Nephron progenitor cell (in vitro differentiated cells): ENCODE data around the gene SNAP29.
"Not testable (repeated sequence)": the region's sequence is repeated elsewhere in the genome, so short reads cannot be mapped to it uniquely, and the experiment has no call there.

ENCODE experiments used
- DNase-seq: peaks from one replicate; pipeline ENCODE4 v3.0.0; 2021
- H3K27ac Mint-ChIP-seq: 2 replicates; pipeline ENCODE4 v1.8.0; 2021; ENCODE audit warnings: mild to moderate bottlenecking, moderate library complexity, mixed read lengths
- H3K27me3 Mint-ChIP-seq: 2 replicates; pipeline ENCODE4 v1.8.0; 2021; ENCODE audit warnings: mild to moderate bottlenecking, low read depth, mixed read lengths; ENCODE audit not compliant: poor library complexity
- H3K36me3 Mint-ChIP-seq: 2 replicates; pipeline ENCODE4 v1.8.0; 2021; ENCODE audit warnings: low read depth, mixed read lengths
- H3K4me1 Mint-ChIP-seq: 2 replicates; pipeline ENCODE4 v1.8.0; 2021; ENCODE audit warnings: mixed read lengths
- H3K4me3 Mint-ChIP-seq: 2 replicates; pipeline ENCODE4 v1.8.0; 2021; ENCODE audit warnings: mild to moderate bottlenecking, moderate library complexity, mixed read lengths
- H3K9me3 Mint-ChIP-seq: 2 replicates; pipeline ENCODE4 v1.8.0; 2021; ENCODE audit warnings: mild to moderate bottlenecking, moderate library complexity, mixed read lengths
- CTCF ChIP-seq: fragments of 200-600 bp; sonication (generic); IDR thresholded peaks from 2 replicates; pipeline ENCODE4 v1.5.0; 2021; ENCODE audit warnings: antibody characterized with exemption

SNAP29 gene

DNA sequence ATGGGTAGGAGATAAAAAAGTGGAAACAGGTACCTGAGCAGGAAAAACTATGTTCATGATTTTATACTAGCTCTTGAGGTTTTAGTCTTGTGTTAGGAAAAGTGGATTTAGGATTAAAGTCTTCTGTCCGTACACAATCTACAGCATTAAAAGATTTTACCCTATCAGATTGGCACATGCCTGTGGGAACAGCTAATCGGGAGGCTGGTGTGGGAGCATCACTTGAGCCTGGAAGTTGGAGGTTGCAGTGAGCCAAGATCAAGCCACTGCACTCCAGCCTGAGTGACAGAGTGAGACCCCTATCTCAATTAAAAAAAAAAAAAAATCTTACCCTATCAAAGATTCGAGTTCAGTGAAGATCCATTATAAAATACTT, 46.2 kb downstream of the SNAP29 start:
- no peaks in the 10 kb centered on the region for H3K36me3 Mint-ChIP-seq
- peaks cover 21% of the 10 kb centered on the region for H3K27me3 Mint-ChIP-seq
- H3K4me1 Mint-ChIP-seq, result peaks cover 10% of the 10 kb centered on the region
- H3K9me3 Mint-ChIP-seq, result peaks cover 4% of the 10 kb centered on the region
- no peak overlapping the region for H3K27ac Mint-ChIP-seq
- no peak for TF ChIP-seq CTCF
- no peak overlapping the region for H3K4me3 Mint-ChIP-seq
- no peak for DNase-seq

GRCh38 chr22:20905415-20906386, 46.9 kb downstream of the SNAP29 start:
- Mint-ChIP-seq H3K36me3 (no peaks in the 10 kb centered on the region), H3K9me3 (no peaks in the 10 kb centered on the region), H3K27ac (no peak overlapping the region), H3K27me3 (peaks cover 21% of the 10 kb centered on the region), H3K4me3 (no peak overlapping the region), H3K4me1 (peaks cover 10% of the 10 kb centered on the region)
- DNase-seq, result no peak
- no peak for TF ChIP-seq CTCF

- peaks cover 21% of the 10 kb centered on the region for H3K27me3 Mint-ChIP-seq
- H3K4me1 Mint-ChIP-seq, result peaks cover 10% of the 10 kb centered on the region
Measured at GRCh38 chr22:20906387-20906767, 47.6 kb downstream of the SNAP29 start.

GRCh38 chr22:20908717-20909116, 49.9 kb downstream of the SNAP29 start:
- peaks cover 10% of the 10 kb centered on the region for H3K4me1 Mint-ChIP-seq
- DNase-seq, H3K36me3 Mint-ChIP-seq, H3K9me3 Mint-ChIP-seq, H3K4me3 Mint-ChIP-seq, H3K27ac Mint-ChIP-seq: not testable (repeated sequence)
- peaks cover 21% of the 10 kb centered on the region for H3K27me3 Mint-ChIP-seq

More at GRCh38 chr22:20906387-20906767, 47.6 kb downstream of the SNAP29 start:
- no peaks in the 10 kb centered on the region for H3K9me3 Mint-ChIP-seq
- no peak overlapping the region for H3K27ac Mint-ChIP-seq
- no peak for DNase-seq
- no peak for TF ChIP-seq CTCF
- no peak overlapping the region for H3K4me3 Mint-ChIP-seq
- no peaks in the 10 kb centered on the region for H3K36me3 Mint-ChIP-seq

DNA sequence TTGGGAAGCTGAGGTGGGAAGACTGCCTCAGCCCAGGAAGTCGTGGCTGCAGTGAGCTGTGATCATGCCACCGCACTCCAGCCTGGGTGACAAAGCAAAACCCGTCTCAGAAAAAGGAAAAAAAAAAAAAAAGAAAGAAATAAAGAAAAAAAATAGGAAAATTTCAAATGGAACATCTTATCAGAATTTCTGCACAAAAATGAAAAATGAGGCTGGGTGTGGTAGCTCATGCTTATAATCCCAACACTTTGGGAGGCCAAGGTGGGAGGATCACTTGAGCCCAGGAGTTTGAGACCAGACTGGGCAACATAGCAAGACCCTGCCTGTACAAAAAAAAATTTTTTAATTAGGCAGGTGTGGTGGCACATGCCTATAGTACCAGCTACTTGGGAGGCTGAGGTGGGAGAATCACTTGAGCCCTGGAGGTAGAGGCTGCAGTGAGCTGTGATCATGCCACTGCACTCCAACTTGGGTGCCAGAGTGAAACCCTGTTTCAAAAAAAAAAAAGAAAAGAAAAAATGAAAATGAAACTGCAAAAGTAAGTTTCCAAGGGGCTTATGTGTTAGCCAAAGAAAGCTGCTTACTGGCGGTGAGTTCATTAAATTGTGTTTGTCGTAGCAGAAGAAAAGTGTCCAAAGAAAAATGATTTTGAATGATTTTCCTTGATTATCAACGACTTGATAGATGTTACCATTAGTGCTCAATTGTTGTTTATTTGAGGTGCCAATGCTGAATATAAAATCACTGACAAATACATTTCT, 50.9 kb downstream of the SNAP29 start:
- TF ChIP-seq CTCF, result no peak
- DNase-seq, result no peak
- no peak overlapping the region for H3K27ac Mint-ChIP-seq
- H3K9me3 Mint-ChIP-seq, result no peaks in the 10 kb centered on the region
- H3K36me3 Mint-ChIP-seq, result no peaks in the 10 kb centered on the region
- peaks cover 23% of the 10 kb centered on the region for H3K27me3 Mint-ChIP-seq
- no peak overlapping the region for H3K4me3 Mint-ChIP-seq
- peaks cover 15% of the 10 kb centered on the region for H3K4me1 Mint-ChIP-seq

GRCh38 chr22:20912494-20912893, 53.7 kb downstream of the SNAP29 start:
- no peak overlapping the region for H3K4me3 Mint-ChIP-seq
- no peak for TF ChIP-seq CTCF
- no peaks in the 10 kb centered on the region for H3K9me3 Mint-ChIP-seq
- peaks cover 19% of the 10 kb centered on the region for H3K4me1 Mint-ChIP-seq
- no peak for DNase-seq
- H3K27me3 Mint-ChIP-seq, result peaks cover 12% of the 10 kb centered on the region
- no peak overlapping the region for H3K27ac Mint-ChIP-seq
- no peaks in the 10 kb centered on the region for H3K36me3 Mint-ChIP-seq
